GM23338 (cell line): Measurements from ENCODE around the gene BECN2. TPM values are rescaled to one million over a fixed set of nuclear protein-coding genes. Genes with fewer than 3 reads are reported as not detected.

Experiments
- ATAC-seq: fragments of 200-7000 bp; cut with Tn5 transposase; 3 replicates; pipeline ENCODE4 v1.9.1; 2020
- DNase-seq: peaks from one replicate; pipeline ENCODE4 v3.0.0-alpha.2; 2015; ENCODE audit warnings: low spot score
- H2AFZ ChIP-seq: fragments of 200-600 bp; sonication (generic); 2 replicates; pipeline ENCODE4 v1.8.0; 2016; ENCODE audit warnings: antibody characterized with exemption, mild to moderate bottlenecking, moderate library complexity
- H3F3A ChIP-seq: fragments of 200-600 bp; sonication (generic); replicated peaks from 2 replicates; pipeline ENCODE4 v1.8.0; 2017; ENCODE audit warnings: antibody characterized with exemption, mixed run types, low read depth
- H3K27ac ChIP-seq: fragments of 200-600 bp; sonication (generic); 2 replicates; pipeline ENCODE4 v1.6.1; 2016; ENCODE audit warnings: low read depth
- H3K27me3 ChIP-seq: fragments of 200-600 bp; sonication (generic); 2 replicates; pipeline ENCODE4 v1.8.0; 2016; ENCODE audit warnings: mild to moderate bottlenecking, mixed run types, moderate library complexity; ENCODE audit not compliant: insufficient read depth
- H3K36me3 ChIP-seq: fragments of 200-600 bp; sonication (generic); 2 replicates; pipeline ENCODE4 v1.8.0; 2016; ENCODE audit warnings: mild to moderate bottlenecking; ENCODE audit not compliant: insufficient read depth
- H3K4me1 ChIP-seq: fragments of 200-600 bp; sonication (generic); 2 replicates; pipeline ENCODE4 v1.8.0; 2016; ENCODE audit warnings: mild to moderate bottlenecking, moderate library complexity; ENCODE audit not compliant: insufficient read depth
- H3K4me2 ChIP-seq: fragments of 200-600 bp; sonication (generic); 2 replicates; pipeline ENCODE4 v1.7.1; 2017; ENCODE audit warnings: mixed run types
- H3K4me3 ChIP-seq: fragments of 200-600 bp; sonication (generic); 2 replicates; pipeline ENCODE4 v1.6.1; 2016; ENCODE audit warnings: mixed run types
- H3K79me2 ChIP-seq: fragments of 200-600 bp; sonication (generic); replicated peaks from 2 replicates; pipeline ENCODE4 v1.8.0; 2017; ENCODE audit warnings: mild to moderate bottlenecking; ENCODE audit not compliant: insufficient read depth
- H3K9me2 ChIP-seq: fragments of 200-600 bp; sonication (generic); 2 replicates; pipeline ENCODE4 v1.8.0; 2017; ENCODE audit not compliant: insufficient read depth
- H4K20me1 ChIP-seq: fragments of 200-600 bp; sonication (generic); replicated peaks from 2 replicates; pipeline ENCODE4 v1.8.0; 2017; ENCODE audit warnings: mild to moderate bottlenecking; ENCODE audit not compliant: insufficient read depth
- H3K27ac Mint-ChIP-seq: 2 replicates; pipeline ENCODE4 v1.8.0; 2020; ENCODE audit warnings: inconsistent platforms, mild to moderate bottlenecking, moderate library complexity, mixed read lengths
- H3K27me3 Mint-ChIP-seq: 3 replicates; pipeline ENCODE4 v1.8.0; 2022; ENCODE audit warnings: low read depth, mild to moderate bottlenecking, moderate library complexity, mixed read lengths, inconsistent platforms; ENCODE audit not compliant: insufficient read depth, poor library complexity
- H3K36me3 Mint-ChIP-seq: 3 replicates; pipeline ENCODE4 v1.8.0; 2021; ENCODE audit warnings: low read depth, mild to moderate bottlenecking, inconsistent platforms, moderate library complexity, mixed read lengths
- H3K4me1 Mint-ChIP-seq: 3 replicates; pipeline ENCODE4 v1.8.0; 2020; ENCODE audit warnings: mild to moderate bottlenecking, inconsistent platforms, mixed read lengths
- H3K4me3 Mint-ChIP-seq: 3 replicates; pipeline ENCODE4 v1.8.0; 2021; ENCODE audit warnings: moderate library complexity, mild to moderate bottlenecking, inconsistent platforms, mixed read lengths
- H3K9me3 Mint-ChIP-seq: 3 replicates; pipeline ENCODE4 v1.8.0; 2020; ENCODE audit warnings: moderate library complexity, mild to moderate bottlenecking, inconsistent platforms, mixed read lengths
- CREB1 ChIP-seq: fragments of 250-450 bp; sonication (Bioruptor Pico); IDR thresholded peaks from 2 replicates; pipeline ENCODE4 v1.5.0; 2020; ENCODE audit warnings: low read depth, mild to moderate bottlenecking, moderate library complexity
- CTCF ChIP-seq, 2 experiments: fragments of 200-600 bp in 1 of 2; sonication (generic) in 1 of 2; conservative IDR thresholded peaks; 2 replicates each; pipeline versions ENCODE4 v1.5.1 to v1.6.1; 2016 to 2017; ENCODE audit warnings: antibody characterized with exemption in 2 of 2, low read depth in 2 of 2, mild to moderate bottlenecking in 2 of 2, moderate library complexity in 1 of 2
- EZH2phosphoT487 ChIP-seq: fragments of 200-600 bp; sonication (generic); IDR thresholded peaks from one replicate; pipeline ENCODE4 v1.8.1; 2018; ENCODE audit warnings: antibody characterized with exemption; ENCODE audit not compliant: unreplicated experiment
- JUNB ChIP-seq: IDR thresholded peaks from one replicate; pipeline ENCODE4 v1.6.1; 2016; ENCODE audit warnings: antibody characterized with exemption; ENCODE audit not compliant: unreplicated experiment
- NANOG ChIP-seq: IDR thresholded peaks from 2 replicates; pipeline ENCODE4 v1.6.1; 2016; ENCODE audit warnings: antibody characterized with exemption, borderline replicate concordance
- POLR2AphosphoS5 ChIP-seq: IDR thresholded peaks from 2 replicates; pipeline ENCODE4 v1.6.1; 2016; ENCODE audit warnings: antibody characterized with exemption, low read depth
- STAT1 ChIP-seq: IDR thresholded peaks from one replicate; pipeline ENCODE4 v1.6.1; 2016; ENCODE audit warnings: antibody characterized with exemption; ENCODE audit not compliant: unreplicated experiment
- ZNF114 ChIP-seq: fragments of 250-450 bp; sonication (Bioruptor Pico); IDR thresholded peaks from 2 replicates; pipeline ENCODE4 v1.5.0; 2020; ENCODE audit warnings: mild to moderate bottlenecking, moderate library complexity
- ZNF331 ChIP-seq: fragments of 250-450 bp; sonication (Bioruptor Pico); IDR thresholded peaks from 2 replicates; pipeline ENCODE4 v1.5.0; 2020; ENCODE audit warnings: low read depth, mild to moderate bottlenecking, moderate library complexity
- ZNF462 ChIP-seq: fragments of 250-450 bp; sonication (Bioruptor Pico); IDR thresholded peaks from 2 replicates; pipeline ENCODE4 v1.5.0; 2020; ENCODE audit warnings: mild to moderate bottlenecking, moderate library complexity
- polyA plus RNA-seq: library from polyadenylated mRNA; unstranded; fragments of >200 nt; fragmentation: Nextera tagmentation; extraction: Ambion mirVana; gene quantifications from 2 replicates; pipeline ENCODE4 v1.2.1, GENCODE V29; 2016
- total RNA-seq: library from RNA; depleted of rRNA; stranded (reverse); fragments of >200 nt; shearing (Covaris generic); gene quantifications from 2 replicates; pipeline ENCODE4 v1.2.3, GENCODE V29; 2014

Gene BECN2
- total and polyA plus RNA-seq, 2 experiments from 2014 or later = not detected

GRCh38 chr1:241934866-241935265, 22.7 kb upstream of the BECN2 start:
- ATAC-seq (no peak), DNase-seq (no peak)
- TF ChIP-seq POLR2AphosphoS5 (no peak), JUNB (no peak), CTCF (conservative IDR thresholded peaks at IDR 0.05; ENCODE audit: low read depth in 2 of 2) (no peak), ZNF462 (no peak), NANOG (no peak), STAT1 (no peak), EZH2phosphoT487 (no peak), ZNF331 (CRISPR knock-in tag) (no peak), ZNF114 (no peak), CREB1 (CRISPR knock-in tag) (no peak)
- Histone ChIP-seq H3K4me3 (no peak overlapping the region), H3F3A (no peaks in the 10 kb centered on the region), H3K27me3 (no peaks in the 10 kb centered on the region), H3K27ac (no peak overlapping the region), H3K9me2 (no peaks in the 10 kb centered on the region), H3K79me2 (no peaks in the 10 kb centered on the region), H4K20me1 (no peaks in the 10 kb centered on the region), H3K36me3 (no peaks in the 10 kb centered on the region), H3K4me2 (no peak overlapping the region), H3K4me1 (no peaks in the 10 kb centered on the region), H2AFZ (no peak overlapping the region)
- Mint-ChIP-seq H3K27me3 (no peaks in the 10 kb centered on the region), H3K27ac (no peak overlapping the region), H3K9me3 (peaks cover 17% of the 10 kb centered on the region), H3K4me1 (peaks cover 10% of the 10 kb centered on the region), H3K36me3 (no peaks in the 10 kb centered on the region; the same call in 2 of the 3 replicates), H3K4me3 (no peak overlapping the region)
